Effector CD8-positive, alpha-beta T cell (primary cell): Measurements from ENCODE around the gene CCR1.
"Not testable (repeated sequence)": the region's sequence is repeated elsewhere in the genome, so short reads cannot be mapped to it uniquely, and the experiment has no call there.

Experiments used
- DNase-seq: peaks from one replicate; lab custom pipeline; 2025; lab: John Stamatoyannopoulos, UW

CCR1 gene

GRCh38 chr3:46168583-46169345, 39.3 kb downstream of the CCR1 start:
- no peak for DNase-seq

DNA sequence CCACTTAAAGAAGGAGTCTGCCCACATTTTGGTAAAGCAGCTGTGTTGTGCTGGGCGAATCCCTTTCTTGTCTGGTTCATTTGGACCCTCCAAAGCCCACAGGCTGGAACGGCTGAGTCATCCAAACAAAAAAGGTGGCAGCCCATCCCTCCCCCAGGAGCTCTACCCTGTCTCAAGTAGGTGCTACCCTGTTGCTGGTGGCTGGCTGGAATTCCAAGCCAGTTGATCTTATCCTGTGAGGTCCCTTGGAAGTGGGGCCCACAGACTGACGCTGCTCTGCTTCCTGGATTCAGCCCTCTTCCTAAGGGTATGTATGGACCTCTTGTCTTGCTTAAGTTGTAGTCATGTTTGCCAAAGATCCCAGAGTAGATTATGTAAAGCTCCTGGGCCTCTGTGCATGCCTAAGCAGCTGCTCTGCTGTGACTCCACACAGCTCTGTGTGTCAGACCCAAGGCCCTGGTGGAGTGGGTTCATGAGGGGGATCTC, 44.5 kb downstream of the CCR1 start:
- no peak for DNase-seq

DNA sequence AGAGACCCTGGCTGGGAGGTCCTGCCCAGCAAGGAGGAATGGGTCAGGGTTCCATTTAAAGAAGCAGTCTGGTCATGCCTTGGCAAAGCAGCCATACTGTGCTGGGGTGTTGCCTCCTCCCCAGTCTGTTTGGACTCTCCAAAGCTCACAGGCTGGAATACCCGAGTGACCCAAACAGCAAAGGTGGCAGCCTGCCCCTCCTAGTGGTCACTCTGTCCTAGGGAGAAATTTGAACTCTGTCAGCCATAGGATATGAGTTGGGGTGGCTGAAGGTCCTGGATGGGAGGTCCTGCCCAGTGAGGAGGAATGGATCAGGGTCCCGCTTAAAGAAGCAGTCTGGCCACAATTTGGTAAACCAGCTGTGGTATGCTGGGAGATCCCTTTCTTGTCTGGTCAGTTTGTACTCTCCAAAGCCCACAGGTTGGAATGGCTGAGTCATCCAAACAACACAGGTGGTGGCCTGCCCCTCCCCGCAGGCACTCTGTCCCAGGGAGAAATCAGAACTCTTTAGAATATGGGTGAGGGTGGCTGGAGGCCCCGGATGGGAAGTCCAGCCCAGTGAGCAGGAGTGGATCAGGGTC, 45.0 kb downstream of the CCR1 start:
- DNase-seq: no peak

DNA sequence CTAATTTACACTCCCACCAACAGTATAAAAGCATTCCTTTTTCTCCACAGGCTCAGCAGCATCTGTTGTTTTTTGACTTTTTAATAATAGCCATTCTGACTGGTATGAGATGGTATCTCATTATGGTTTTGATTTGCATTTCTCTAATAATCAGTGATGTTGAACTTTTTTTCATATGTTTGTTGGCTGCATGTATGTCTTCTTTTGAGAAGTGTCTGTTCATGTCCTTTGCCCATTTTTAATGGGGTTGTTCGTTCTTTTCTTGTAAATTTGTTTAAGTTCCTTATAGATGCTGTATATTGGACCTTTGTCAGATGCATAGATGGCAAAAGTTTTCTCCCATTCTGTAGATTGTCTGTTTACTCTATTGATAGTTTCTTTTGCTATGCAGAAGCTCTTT, 50.4 kb downstream of the CCR1 start:
- not testable (repeated sequence) for DNase-seq

- DNase-seq: no peak
These were observed 53.8 kb downstream of the CCR1 start for GRCh38 chr3:46154311-46154710.
